Nephron (organoid): ENCODE results near the gene CCDC90B.

Experiments
- H3K27ac Mint-ChIP-seq, 3 experiments: 2 replicates each; pipeline ENCODE4 v1.8.0; 2020; ENCODE audit warnings: mixed read lengths in 3 of 3, mild to moderate bottlenecking in 2 of 3, moderate library complexity in 1 of 3
- H3K27me3 Mint-ChIP-seq: 2 replicates; pipeline ENCODE4 v1.8.0; 2021; ENCODE audit warnings: low read depth, mild to moderate bottlenecking, moderate library complexity, mixed read lengths
- H3K36me3 Mint-ChIP-seq: 2 replicates; pipeline ENCODE4 v1.8.0; 2020; ENCODE audit warnings: low read depth, mixed read lengths
- H3K4me1 Mint-ChIP-seq: 2 replicates; pipeline ENCODE4 v1.8.0; 2020; ENCODE audit warnings: mixed read lengths
- H3K4me3 Mint-ChIP-seq, 3 experiments: 2 replicates each; pipeline ENCODE4 v1.8.0; 2020; ENCODE audit warnings: mild to moderate bottlenecking in 3 of 3, mixed read lengths in 3 of 3, moderate library complexity in 2 of 3
- H3K9me3 Mint-ChIP-seq: 2 replicates; pipeline ENCODE4 v1.8.0; 2020; ENCODE audit warnings: mixed read lengths
- TF ChIP-seq, protein P1 (sequence below), 3 experiments: fragments of 200-600 bp; sonication (generic); IDR thresholded peaks; one replicate each; pipeline ENCODE4 v1.5.0; 2021; ENCODE audit warnings: antibody characterized with exemption in 3 of 3; ENCODE audit not compliant: unreplicated experiment in 3 of 3

Gene CCDC90B

GRCh38 chr11:83284501-83285150 lies 1.5 kb downstream of the CCDC90B start:
- TF ChIP-seq, protein P1, sequence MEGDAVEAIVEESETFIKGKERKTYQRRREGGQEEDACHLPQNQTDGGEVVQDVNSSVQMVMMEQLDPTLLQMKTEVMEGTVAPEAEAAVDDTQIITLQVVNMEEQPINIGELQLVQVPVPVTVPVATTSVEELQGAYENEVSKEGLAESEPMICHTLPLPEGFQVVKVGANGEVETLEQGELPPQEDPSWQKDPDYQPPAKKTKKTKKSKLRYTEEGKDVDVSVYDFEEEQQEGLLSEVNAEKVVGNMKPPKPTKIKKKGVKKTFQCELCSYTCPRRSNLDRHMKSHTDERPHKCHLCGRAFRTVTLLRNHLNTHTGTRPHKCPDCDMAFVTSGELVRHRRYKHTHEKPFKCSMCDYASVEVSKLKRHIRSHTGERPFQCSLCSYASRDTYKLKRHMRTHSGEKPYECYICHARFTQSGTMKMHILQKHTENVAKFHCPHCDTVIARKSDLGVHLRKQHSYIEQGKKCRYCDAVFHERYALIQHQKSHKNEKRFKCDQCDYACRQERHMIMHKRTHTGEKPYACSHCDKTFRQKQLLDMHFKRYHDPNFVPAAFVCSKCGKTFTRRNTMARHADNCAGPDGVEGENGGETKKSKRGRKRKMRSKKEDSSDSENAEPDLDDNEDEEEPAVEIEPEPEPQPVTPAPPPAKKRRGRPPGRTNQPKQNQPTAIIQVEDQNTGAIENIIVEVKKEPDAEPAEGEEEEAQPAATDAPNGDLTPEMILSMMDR (IDR thresholded peaks at IDR 0.05; ENCODE audit: unreplicated experiment in 3 of 3) = no peak
- peaks cover 8% of the 10 kb centered on the region for H3K36me3 Mint-ChIP-seq
- H3K4me3 Mint-ChIP-seq = peak overlapping the region; percentile 93 to 98 (median 97)
- no peaks in the 10 kb centered on the region for H3K9me3 Mint-ChIP-seq
- H3K4me1 Mint-ChIP-seq = peaks cover 37% of the 10 kb centered on the region
- peak overlapping the region; percentile 97 to 100 (median 100) for H3K27ac Mint-ChIP-seq
- no peaks in the 10 kb centered on the region for H3K27me3 Mint-ChIP-seq

GRCh38 chr11:83282084-83282716 lies 4.0 kb downstream of the CCDC90B start:
- Mint-ChIP-seq H3K27me3 (no peaks in the 10 kb centered on the region), H3K9me3 (no peaks in the 10 kb centered on the region), H3K36me3 (peaks cover 20% of the 10 kb centered on the region), H3K27ac (peak overlapping the region; percentile 1 to 57 (median 19)), H3K4me1 (peaks cover 37% of the 10 kb centered on the region), H3K4me3 (peak overlapping the region; percentile 32 to 57 (median 39))
- TF ChIP-seq, protein P1 (IDR thresholded peaks at IDR 0.05; ENCODE audit: unreplicated experiment in 3 of 3) = no peak

DNA sequence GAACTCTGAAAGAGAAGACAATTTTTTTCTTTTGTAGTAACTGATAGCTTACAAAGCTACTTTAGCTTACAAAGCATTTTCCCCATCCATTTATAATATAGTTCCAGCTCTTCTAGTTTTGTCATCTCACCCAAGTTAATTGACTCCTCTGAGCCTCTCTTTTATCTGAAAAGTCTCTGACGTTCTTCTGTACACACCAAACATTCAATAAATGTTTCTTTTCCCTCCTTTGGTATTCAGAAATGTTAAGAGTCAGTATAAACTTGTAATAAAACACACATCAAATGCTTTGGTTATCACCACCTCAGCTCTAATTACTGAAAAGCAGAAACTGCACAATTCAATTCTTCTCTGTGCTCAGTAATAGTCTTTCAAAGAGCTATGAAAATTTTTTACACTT lies 5.9 kb downstream of the CCDC90B start:
- TF ChIP-seq, protein P1 (IDR thresholded peaks at IDR 0.05; ENCODE audit: unreplicated experiment in 3 of 3) = no peak

GRCh38 chr11:83278351-83278750 lies 7.8 kb downstream of the CCDC90B start:
- peaks cover 23% of the 10 kb centered on the region for H3K4me1 Mint-ChIP-seq
- H3K9me3 Mint-ChIP-seq = no peaks in the 10 kb centered on the region

More for the DNA sequence above, 5.9 kb downstream of the CCDC90B start:
- Mint-ChIP-seq H3K27me3 (no peaks in the 10 kb centered on the region), H3K27ac (no peak overlapping the region), H3K4me1 (peaks cover 36% of the 10 kb centered on the region), H3K4me3 (no peak overlapping the region), H3K36me3 (peaks cover 25% of the 10 kb centered on the region), H3K9me3 (no peaks in the 10 kb centered on the region)

DNA sequence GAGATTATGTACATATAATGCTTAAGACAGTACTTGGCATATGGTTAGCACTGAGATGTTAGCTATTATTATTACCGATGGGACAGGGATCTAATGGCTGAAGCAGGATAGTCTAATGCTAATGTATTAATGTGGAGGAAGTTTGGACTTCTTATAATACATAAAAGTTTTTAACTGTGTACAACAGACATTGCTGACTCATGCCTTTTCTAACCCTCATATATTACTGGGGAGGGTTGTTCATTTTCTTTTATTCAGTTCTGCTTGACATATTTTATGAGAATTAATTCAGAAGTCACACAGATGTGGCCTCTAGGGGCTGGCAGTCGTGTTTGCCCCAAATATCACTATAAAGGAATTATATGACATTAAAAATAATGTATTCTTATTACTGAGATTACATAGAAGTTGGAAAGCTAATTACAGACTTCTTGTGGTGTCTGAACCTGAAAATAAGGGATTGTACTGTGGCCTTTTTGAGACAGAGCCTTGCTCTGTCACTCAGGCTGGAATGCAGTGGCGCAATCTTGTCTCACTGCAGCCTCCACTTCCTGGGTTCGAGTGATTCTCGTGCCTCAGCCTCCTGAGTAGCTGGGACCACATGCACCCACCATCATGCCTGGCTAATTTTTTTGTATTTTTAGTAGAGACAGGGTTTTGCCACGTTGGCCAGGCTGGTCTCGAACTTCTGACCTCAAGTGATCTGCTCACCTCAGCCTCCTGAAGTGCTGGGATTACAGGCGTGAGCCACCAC lies 10.1 kb downstream of the CCDC90B start:
- Mint-ChIP-seq H3K4me3 (no peak overlapping the region), H3K4me1 (peaks cover 5% of the 10 kb centered on the region), H3K36me3 (peaks cover 54% of the 10 kb centered on the region), H3K27me3 (no peaks in the 10 kb centered on the region), H3K9me3 (peaks cover 9% of the 10 kb centered on the region), H3K27ac (no peak overlapping the region)
- TF ChIP-seq, protein P1 (IDR thresholded peaks at IDR 0.05; ENCODE audit: unreplicated experiment in 3 of 3) = no peak

More at GRCh38 chr11:83278351-83278750, 7.8 kb downstream of the CCDC90B start:
- Mint-ChIP-seq H3K4me3 (no peak overlapping the region), H3K27ac (no peak overlapping the region), H3K27me3 (no peaks in the 10 kb centered on the region), H3K36me3 (peaks cover 35% of the 10 kb centered on the region)
- TF ChIP-seq, protein P1 (IDR thresholded peaks at IDR 0.05; ENCODE audit: unreplicated experiment in 3 of 3) = no peak
